Activated T-cell treated with anti-CD3 and anti-CD28 coated beads, Interleukin-2, amount 50 U/mL, for 72 hours (primary cell): ENCODE results near the gene TUBB3. TPM values are rescaled to one million over a fixed set of nuclear protein-coding genes. Genes with fewer than 3 reads are reported as not detected.
A peak's percentile ranks its signal among the peaks of the same experiment; 100 is the strongest.
"Not testable (repeated sequence)": the region's sequence is repeated elsewhere in the genome, so short reads cannot be mapped to it uniquely, and the experiment has no call there.

Experiments
- ATAC-seq, 2 donors: fragments of 150-1000 bp; cut with Tn5 transposase; replicated peaks in 1 of 2; 2 replicates each; pipeline ENCODE4 v1.10.0; 2021; ENCODE audit warnings: moderate library complexity in 2 of 2, mild to moderate bottlenecking in 1 of 2
- DNase-seq, 2 donors: peaks; one replicate each; pipeline ENCODE4 v3.0.0; 2021 to 2022; ENCODE audit warnings: mixed read lengths in 1 of 2
- H3K27ac Mint-ChIP-seq: one replicate; pipeline ENCODE4 v1.8.0; 2022; ENCODE audit warnings: mild to moderate bottlenecking, moderate library complexity, mixed read lengths
- H3K27me3 Mint-ChIP-seq: one replicate; pipeline ENCODE4 v1.8.0; 2022; ENCODE audit warnings: low read depth, mixed read lengths
- H3K36me3 Mint-ChIP-seq, 2 donors: one replicate each; pipeline ENCODE4 v1.8.0; 2022; ENCODE audit warnings: mixed read lengths in 2 of 2, mild to moderate bottlenecking in 1 of 2; ENCODE audit not compliant: insufficient read depth in 2 of 2
- H3K4me1 Mint-ChIP-seq: one replicate; pipeline ENCODE4 v1.8.0; 2022; ENCODE audit warnings: low read depth, mixed read lengths
- H3K4me3 Mint-ChIP-seq, 2 donors: one replicate each; pipeline ENCODE4 v1.8.0; 2022; ENCODE audit warnings: mild to moderate bottlenecking in 2 of 2, mixed read lengths in 2 of 2, moderate library complexity in 2 of 2
- H3K9me3 Mint-ChIP-seq, 2 donors: one replicate each; pipeline ENCODE4 v1.8.0; 2022; ENCODE audit warnings: mixed read lengths in 2 of 2
- total RNA-seq, 2 donors: library from RNA; stranded (reverse); gene quantifications; one replicate each; pipeline ENCODE4 v1.2.3, GENCODE V29; 2022

The TUBB3 gene
- 1 to 10 TPM; 1.3 to 2.7 TPM for total RNA-seq

GRCh38 chr16:89922884-89923639 lies at the start of gene TUBB3:
Gene TUBB3 (plus strand): TSS chr16:89923342. CDS start chr16:89923402, 60 bp downstream.
- Mint-ChIP-seq H3K9me3 (no peaks in the 10 kb centered on the region), H3K4me3 (peak within 1 kb of the TSS; percentile 84 to 86), H3K27ac (no peak within 1 kb of the TSS), H3K4me1 (peaks cover 46% of the 10 kb centered on the region), H3K36me3 (no peaks in the 10 kb centered on the region), H3K27me3 (peaks cover 49% of the 10 kb centered on the region)
- DNase-seq (peak; percentile 73 to 74), ATAC-seq (peak; percentile 53 to 57)

DNA sequence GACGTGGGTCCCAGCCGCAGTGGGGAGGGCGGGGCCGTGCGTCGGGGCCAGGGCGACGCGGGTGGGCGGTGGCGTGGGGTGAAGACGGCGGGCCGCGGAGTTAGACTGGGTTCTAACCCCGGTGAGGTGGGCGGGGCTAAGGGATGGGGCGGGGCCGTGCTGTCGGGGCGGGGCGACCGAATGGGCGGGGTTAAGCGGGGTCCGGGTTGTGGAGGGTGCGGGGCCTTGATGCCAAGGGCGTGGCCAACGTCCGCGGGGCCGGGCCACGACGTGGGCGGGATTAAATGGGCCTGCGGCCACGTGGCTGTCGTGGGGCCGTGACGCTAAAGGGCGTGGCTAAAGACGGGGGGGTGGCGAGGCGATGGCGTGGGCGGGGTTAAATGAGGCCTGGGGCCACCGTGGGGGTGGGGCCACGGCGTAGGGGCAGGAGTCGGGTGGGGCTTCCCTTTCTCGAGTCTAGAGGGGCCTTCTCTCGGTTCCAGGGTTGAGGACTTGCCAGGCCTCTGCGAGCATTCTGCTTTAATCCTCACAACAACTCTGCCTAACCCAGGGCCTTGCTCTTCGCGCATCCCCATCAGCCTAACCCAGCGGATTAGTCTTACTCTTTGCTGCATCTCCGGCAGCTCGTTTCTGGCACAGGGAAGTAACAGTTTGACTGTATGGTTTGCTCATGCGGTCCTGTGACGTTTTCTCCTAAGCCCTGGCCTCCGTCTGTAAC lies 49.0 kb upstream of the TUBB3 start:
- peak overlapping the region; percentile 94 to 95 for H3K4me3 Mint-ChIP-seq
- peaks cover 2 to 3% of the 10 kb centered on the region in 2 donors for H3K9me3 Mint-ChIP-seq
- DNase-seq: peak; percentile 96 to 97
- no peaks in the 10 kb centered on the region for H3K27me3 Mint-ChIP-seq
- H3K27ac Mint-ChIP-seq: peak overlapping the region; percentile 63
- H3K4me1 Mint-ChIP-seq: peaks cover 11% of the 10 kb centered on the region
- peaks cover 7 to 21% of the 10 kb centered on the region in 2 donors for H3K36me3 Mint-ChIP-seq
- peak; percentile 77 to 82 for ATAC-seq

DNA sequence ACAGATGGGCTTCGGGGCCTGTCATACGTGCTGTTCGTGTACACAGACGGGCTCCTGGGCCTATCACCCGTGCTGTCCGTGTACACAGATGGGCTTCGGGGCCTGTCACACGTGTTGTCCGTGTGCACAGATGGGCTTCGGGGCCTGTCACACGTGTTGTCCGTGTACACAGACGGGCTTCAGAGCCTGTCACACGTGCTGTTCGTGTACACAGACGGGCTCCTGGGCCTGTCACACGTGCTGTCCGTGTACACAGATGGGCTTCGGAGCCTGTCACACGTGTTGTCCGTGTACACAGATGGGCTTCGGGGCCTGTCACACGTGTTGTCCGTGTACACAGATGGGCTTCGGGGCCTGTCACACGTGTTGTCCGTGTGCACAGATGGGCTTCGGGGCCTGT lies 44.0 kb upstream of the TUBB3 start:
- not testable (repeated sequence) for H3K9me3 Mint-ChIP-seq, H3K27me3 Mint-ChIP-seq, ATAC-seq, H3K27ac Mint-ChIP-seq, DNase-seq, H3K4me3 Mint-ChIP-seq
- Mint-ChIP-seq H3K36me3 (peaks cover 13 to 41% of the 10 kb centered on the region in 2 donors), H3K4me1 (peaks cover 16% of the 10 kb centered on the region)

DNA sequence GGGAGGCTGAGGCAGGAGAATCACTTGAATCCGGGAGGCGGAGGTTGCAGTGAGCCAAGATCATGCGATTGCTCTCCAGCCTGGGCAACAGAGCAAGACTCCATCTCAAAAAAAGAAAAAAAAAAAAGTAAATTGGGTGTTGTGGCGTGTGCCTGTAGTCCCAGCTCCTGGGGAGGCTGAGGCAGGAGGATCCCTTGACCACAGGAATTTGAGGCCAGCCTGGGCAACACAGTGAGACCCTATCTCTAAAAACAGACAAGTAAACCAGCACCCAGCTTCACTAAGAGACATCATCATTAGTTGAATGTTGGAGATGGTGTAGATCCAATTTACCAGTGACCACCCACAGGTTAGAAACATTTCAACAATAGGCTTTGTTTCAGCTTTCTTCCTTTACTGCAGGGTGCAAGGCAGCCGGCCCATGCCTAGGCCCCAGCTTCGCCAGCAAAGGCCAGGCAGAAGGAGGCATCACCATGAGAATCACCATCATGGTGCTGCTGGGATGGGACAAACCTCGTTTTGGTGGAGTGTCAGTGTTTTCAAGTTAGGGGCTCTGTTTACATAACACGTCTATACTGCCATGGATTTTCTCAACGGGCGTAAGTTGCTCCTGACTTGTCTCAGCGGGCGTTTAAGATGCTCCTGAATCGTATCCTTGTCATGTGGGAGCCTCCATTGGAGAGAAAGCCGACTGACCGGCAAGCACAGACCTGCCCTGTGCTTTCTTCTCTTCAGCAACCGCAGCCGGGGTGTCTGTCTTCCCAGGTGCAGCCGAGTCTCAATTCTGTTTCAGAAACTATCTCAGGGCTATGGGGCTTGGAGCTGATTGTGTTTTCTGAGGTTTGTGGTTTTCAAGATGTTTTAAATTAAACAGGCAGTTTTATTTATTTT lies 42.4 kb upstream of the TUBB3 start:
- H3K4me1 Mint-ChIP-seq: peaks cover 5% of the 10 kb centered on the region
- ATAC-seq (no peak), DNase-seq (no peak)
- no peak overlapping the region for H3K4me3 Mint-ChIP-seq
- H3K9me3 Mint-ChIP-seq: no peaks in the 10 kb centered on the region
- H3K27ac Mint-ChIP-seq: no peak overlapping the region
- H3K36me3 Mint-ChIP-seq: peaks cover 12 to 39% of the 10 kb centered on the region in 2 donors
- H3K27me3 Mint-ChIP-seq: no peaks in the 10 kb centered on the region

- H3K4me3 Mint-ChIP-seq: no peak overlapping the region
- peaks cover 12 to 35% of the 10 kb centered on the region in 2 donors for H3K36me3 Mint-ChIP-seq
- H3K9me3 Mint-ChIP-seq: no peaks in the 10 kb centered on the region
- no peak for DNase-seq
- H3K27me3 Mint-ChIP-seq: no peaks in the 10 kb centered on the region
- peaks cover 5% of the 10 kb centered on the region for H3K4me1 Mint-ChIP-seq
- H3K27ac Mint-ChIP-seq: no peak overlapping the region
- ATAC-seq: no peak
Measured at GRCh38 chr16:89881368-89881730, 41.8 kb upstream of the TUBB3 start.

- no peak overlapping the region for H3K4me3 Mint-ChIP-seq
- ATAC-seq (no peak), DNase-seq (no peak)
- H3K27ac Mint-ChIP-seq: no peak overlapping the region
- no peaks in the 10 kb centered on the region for H3K9me3 Mint-ChIP-seq
- H3K27me3 Mint-ChIP-seq: no peaks in the 10 kb centered on the region
- H3K36me3 Mint-ChIP-seq: peaks cover 10 to 38% of the 10 kb centered on the region in 2 donors
- peaks cover 5% of the 10 kb centered on the region for H3K4me1 Mint-ChIP-seq
Measured at GRCh38 chr16:89883346-89884040, 39.6 kb upstream of the TUBB3 start.

DNA sequence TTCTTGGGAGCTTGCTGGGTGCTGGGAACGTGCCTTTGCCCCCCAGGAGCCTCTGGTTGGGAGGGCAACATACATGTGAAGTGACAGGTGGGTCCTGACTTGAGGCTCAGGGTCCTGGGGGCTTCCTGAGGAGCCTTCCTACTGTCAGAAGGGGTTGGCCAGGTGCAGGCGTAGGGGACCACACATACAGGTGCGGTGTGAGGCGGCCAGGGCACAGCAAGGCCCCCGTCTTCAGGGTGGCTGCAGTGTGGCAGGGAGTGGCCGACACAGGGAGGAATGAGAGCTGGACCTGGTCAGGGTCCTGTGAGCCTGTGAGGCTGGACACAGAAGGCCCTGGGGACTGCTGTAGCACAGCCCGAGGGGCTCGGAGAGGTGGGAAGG lies 39.1 kb upstream of the TUBB3 start:
- Mint-ChIP-seq H3K27me3 (no peaks in the 10 kb centered on the region), H3K27ac (peak overlapping the region; percentile 70), H3K9me3 (no peaks in the 10 kb centered on the region), H3K4me3 (no peak overlapping the region), H3K4me1 (peaks cover 5% of the 10 kb centered on the region), H3K36me3 (peaks cover 10 to 35% of the 10 kb centered on the region in 2 donors)
- ATAC-seq (no peak), DNase-seq (no peak)

GRCh38 chr16:89887243-89887642 lies 35.9 kb upstream of the TUBB3 start:
- peaks cover 9 to 39% of the 10 kb centered on the region in 2 donors for H3K36me3 Mint-ChIP-seq

DNA sequence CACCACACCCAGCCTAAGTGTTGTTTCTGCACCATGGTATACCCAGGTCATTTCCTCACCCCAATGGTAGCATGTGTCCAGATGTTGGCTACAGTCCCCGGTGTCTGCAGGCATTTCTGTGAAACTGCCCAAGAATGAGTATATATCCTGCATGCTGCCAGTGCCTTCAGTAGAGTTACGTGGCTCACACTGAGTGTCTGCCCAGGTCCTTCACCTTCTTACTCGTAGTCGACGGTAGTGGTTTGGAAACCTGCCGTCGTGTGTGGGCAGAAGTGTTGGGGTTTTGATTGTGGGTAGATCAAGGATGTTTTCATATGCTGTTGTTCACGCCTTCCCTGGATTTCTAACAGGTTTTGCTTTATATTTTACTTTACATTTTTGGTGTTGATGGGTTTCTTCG lies 32.9 kb upstream of the TUBB3 start:
- ATAC-seq: peak; percentile 91 to 94
- Mint-ChIP-seq H3K27ac (peak overlapping the region; percentile 77), H3K27me3 (no peaks in the 10 kb centered on the region), H3K4me1 (peaks cover 12% of the 10 kb centered on the region), H3K4me3 (no peak overlapping the region), H3K36me3 (peaks cover 3 to 21% of the 10 kb centered on the region in 2 donors), H3K9me3 (no peaks in the 10 kb centered on the region)
- DNase-seq: peak; percentile 43 to 63

More at GRCh38 chr16:89887243-89887642, 35.9 kb upstream of the TUBB3 start:
- Mint-ChIP-seq H3K27me3 (no peaks in the 10 kb centered on the region), H3K9me3 (no peaks in the 10 kb centered on the region), H3K27ac (no peak overlapping the region), H3K4me3 (no peak overlapping the region), H3K4me1 (peaks cover 12% of the 10 kb centered on the region)
- DNase-seq: no peak
- ATAC-seq: no peak

DNA sequence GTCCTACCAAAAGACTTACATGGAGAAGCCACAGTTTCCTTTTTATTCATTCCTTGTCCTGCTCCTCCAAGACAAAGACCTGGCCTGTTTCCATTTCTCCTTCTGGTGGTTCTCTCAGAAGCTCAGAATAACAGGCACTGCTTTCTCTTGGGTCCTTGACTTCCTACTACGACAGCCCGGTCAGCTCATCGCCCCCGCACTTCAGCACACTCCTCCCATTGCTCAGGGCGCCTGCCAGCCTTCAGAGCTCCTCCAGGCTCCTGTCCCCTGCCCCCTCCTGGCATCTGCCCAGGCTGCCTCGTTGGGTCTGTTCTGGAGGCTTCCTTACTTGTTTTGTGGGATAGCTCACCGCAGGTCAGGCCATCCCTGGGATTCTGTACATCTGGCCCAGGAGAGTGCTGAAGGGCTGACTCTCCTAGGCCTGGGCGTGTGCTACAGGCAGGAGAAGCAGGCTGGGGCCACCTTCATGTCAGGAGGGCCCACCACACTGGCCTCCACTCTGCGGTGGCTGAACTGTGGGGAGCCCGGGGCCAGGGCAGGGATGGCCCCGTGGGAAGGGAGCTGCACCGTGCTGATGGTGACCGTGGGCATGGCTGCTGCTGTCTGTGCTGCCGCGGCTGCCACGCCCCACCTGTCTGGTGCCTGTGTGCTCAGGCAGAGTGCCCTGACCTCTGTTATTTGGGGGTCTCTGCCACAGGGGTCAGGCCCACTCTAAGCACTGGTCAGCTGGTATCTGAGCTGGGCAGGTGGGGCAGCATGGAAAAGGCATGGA lies 32.1 kb upstream of the TUBB3 start:
- Mint-ChIP-seq H3K9me3 (no peaks in the 10 kb centered on the region), H3K27me3 (no peaks in the 10 kb centered on the region), H3K27ac (no peak overlapping the region), H3K36me3 (peaks cover 4 to 18% of the 10 kb centered on the region in 2 donors), H3K4me3 (no peak overlapping the region), H3K4me1 (peaks cover 12% of the 10 kb centered on the region)
- ATAC-seq: no peak
- no peak for DNase-seq

DNA sequence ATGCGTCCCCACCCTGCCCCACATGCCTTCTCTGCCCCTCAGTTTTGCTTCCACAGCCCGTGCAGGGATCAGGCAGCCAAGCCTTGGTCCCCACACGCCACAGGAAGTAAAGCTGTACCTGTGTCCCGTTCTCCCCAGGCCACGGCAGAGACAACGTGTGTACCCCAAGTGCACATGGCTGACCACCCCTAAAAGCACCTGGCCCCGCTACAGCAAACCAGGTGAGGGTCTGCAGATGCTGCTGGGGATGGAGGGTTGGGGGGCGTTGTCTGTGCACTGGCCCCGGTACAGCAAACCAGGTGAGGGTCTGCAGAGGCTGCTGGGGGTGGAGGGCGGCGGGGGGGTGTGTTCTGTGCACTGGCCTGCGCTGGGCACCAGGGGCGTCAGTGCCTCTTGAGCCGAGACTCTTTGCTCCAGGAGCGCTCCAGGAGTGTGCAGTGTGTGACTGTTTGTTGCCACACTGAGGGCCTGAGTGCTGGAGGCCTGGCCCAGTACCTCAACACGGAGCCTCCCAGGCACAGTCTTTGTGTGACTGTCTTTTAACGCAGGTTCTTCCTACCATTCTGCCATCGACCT lies 31.0 kb upstream of the TUBB3 start:
- DNase-seq (no peak), ATAC-seq (no peak)
- H3K27ac Mint-ChIP-seq: no peak overlapping the region
- no peak overlapping the region for H3K4me3 Mint-ChIP-seq
- H3K27me3 Mint-ChIP-seq: no peaks in the 10 kb centered on the region
- peaks cover 12% of the 10 kb centered on the region for H3K4me1 Mint-ChIP-seq
- H3K36me3 Mint-ChIP-seq: peaks cover 4 to 17% of the 10 kb centered on the region in 2 donors
- H3K9me3 Mint-ChIP-seq: no peaks in the 10 kb centered on the region
